Kidney (tissue), 14 donors: Measurements from ENCODE around the gene ERAL1. TPM values are rescaled to one million over a fixed set of nuclear protein-coding genes. Genes with fewer than 3 reads are reported as not detected.
A peak's percentile ranks its signal among the peaks of the same experiment; 100 is the strongest.
"Not testable (repeated sequence)": the region's sequence is repeated elsewhere in the genome, so short reads cannot be mapped to it uniquely, and the experiment has no call there.

Source experiments
- DNase-seq, 5 donors: peaks; one replicate each; pipeline ENCODE4 v3.0.0-alpha.2; 2013 to 2020
- FAIRE-seq: peaks from 2 replicates; lab custom pipeline; 2012; peaks lifted over from hg19 to GRCh38; lab: Jason Lieb, UNC
- H3K27ac ChIP-seq, 2 donors: one replicate each; pipeline ENCODE4 v1.7.0; 2013; ENCODE audit warnings: low read depth in 2 of 2, low read length in 2 of 2, inconsistent platforms in 1 of 2
- H3K27me3 ChIP-seq: one replicate; pipeline ENCODE4 v1.7.1; 2013; ENCODE audit warnings: low read length, inconsistent platforms; ENCODE audit not compliant: control insufficient read depth, insufficient read depth
- H3K36me3 ChIP-seq, 3 donors: one replicate each; pipeline versions ENCODE4 v1.7.0 to v1.7.1; 2013; ENCODE audit warnings: low read length in 3 of 3, control low read depth in 1 of 3, inconsistent platforms in 1 of 3; ENCODE audit not compliant: insufficient read depth in 3 of 3, control insufficient read depth in 2 of 3
- H3K4me1 ChIP-seq, 3 donors: one replicate each; pipeline versions ENCODE4 v1.7.0 to v1.7.1; 2013; ENCODE audit warnings: low read length in 3 of 3, inconsistent platforms in 1 of 3, low read depth in 1 of 3; ENCODE audit not compliant: control insufficient read depth in 2 of 3, insufficient read depth in 2 of 3
- H3K4me3 ChIP-seq, 3 donors: one replicate each; pipeline versions ENCODE4 v1.7.0 to v1.8.1; 2013; ENCODE audit warnings: low read length in 3 of 3, control low read depth in 1 of 3, inconsistent platforms in 1 of 3
- H3K9ac ChIP-seq, 3 donors: one replicate each; pipeline versions ENCODE4 v1.7.0 to v1.7.1; 2013; ENCODE audit warnings: low read length in 3 of 3, control low read depth in 1 of 3, inconsistent platforms in 1 of 3
- H3K9me3 ChIP-seq, 3 donors: one replicate each; pipeline versions ENCODE4 v1.7.0 to v1.7.1; 2013; ENCODE audit warnings: low read length in 3 of 3, control low read depth in 1 of 3, inconsistent platforms in 1 of 3; ENCODE audit not compliant: control insufficient read depth in 2 of 3, insufficient read depth in 1 of 3
- intact Hi-C: fragments of 100-400 bp; cut with DNase I; formaldehyde crosslinking; loops from one replicate; pipeline ENCODE4 v1.11.1; 2022
- polyA plus RNA-seq: library from polyadenylated mRNA; stranded (reverse); fragments of 350-450 nt; fragmentation: Illumina TruSeq; extraction: RNeasy Lipid Tissue Mini Kit (QIAGEN cat#74804); gene quantifications from one replicate; pipeline ENCODE4 v1.2.3, GENCODE V29; 2014; ENCODE audit warnings: low read depth, low replicate concordance; ENCODE audit not compliant: insufficient read depth
- total RNA-seq: library from RNA; stranded (reverse); fragmentation: NEBNext Ultra II Directional; extraction: Animal tissue kit (Norgen Biotek cat#: 25700); gene quantifications from one replicate; pipeline ENCODE4 v1.2.1, GENCODE V29; 2021
- TF ChIP-seq, protein P1 (sequence below): IDR thresholded peaks from 3 replicates; pipeline ENCODE4 v1.5.1; 2012; ENCODE audit warnings: mild to moderate bottlenecking, moderate library complexity, borderline replicate concordance; ENCODE audit not compliant: insufficient read depth; ENCODE audit errors: extremely low read depth
- donor health status: control.
- donor health status: control.
- donor health status: control.
- donor health status: control.
- donor health status: control.
- donor health status: DM: yes; HTN: yes; CAD: no.
- donor health status: Normal renal cell carcinoma (clear cell type).

The ERAL1 gene
- total and polyA plus RNA-seq, 2 donors from 2014 or later, result 29.5 to 71.6 TPM

DNA sequence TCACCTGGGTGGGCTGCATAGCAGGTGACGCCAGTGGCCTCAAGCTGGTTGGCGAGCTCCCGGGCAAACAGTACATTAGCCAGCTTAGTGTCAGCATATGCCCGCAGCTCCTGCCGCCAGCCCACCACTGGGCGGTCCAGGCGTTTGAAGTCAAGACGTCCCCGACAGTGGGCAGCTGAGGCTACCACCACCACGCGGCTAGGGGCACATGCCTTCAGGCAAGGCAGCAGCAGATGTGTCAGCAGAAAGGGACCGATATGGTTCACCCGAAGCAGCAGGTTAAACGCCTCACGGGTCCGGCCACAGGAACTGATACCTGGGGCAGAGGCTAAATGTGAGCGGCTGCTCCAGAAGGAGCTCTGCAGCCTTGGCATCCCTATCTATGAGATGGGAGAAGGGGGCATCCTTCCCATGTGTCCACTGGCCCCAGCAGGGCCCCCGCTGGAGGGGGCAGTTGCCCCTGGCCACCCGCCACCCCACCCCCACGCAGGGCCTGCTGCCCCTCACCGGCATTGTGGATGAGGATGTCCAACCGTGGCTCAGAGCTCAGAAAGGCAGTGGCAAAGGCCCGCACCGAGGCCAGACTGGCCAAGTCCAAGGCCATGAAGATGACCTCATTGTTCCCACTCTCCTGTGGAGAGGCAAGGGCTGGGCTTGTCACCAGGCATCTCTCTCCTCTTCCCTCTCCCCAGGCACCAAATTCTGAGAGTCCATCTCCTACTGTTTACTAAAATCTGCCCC lies 46.3 kb downstream of the ERAL1 start:
- intact Hi-C loops, result no loop called here
- peak overlapping the region in 1 of 3 donors; percentile 75 for H3K9ac ChIP-seq
- H3K4me1 ChIP-seq, result peaks cover 0 to 25% (median 11%) of the 10 kb centered on the region in 3 donors
- peak overlapping the region in 1 of 3 donors; percentile 41 for H3K4me3 ChIP-seq
- DNase-seq (peak in 1 of 5 donors; percentile 55), FAIRE-seq (no peak)
- TF ChIP-seq, protein P1, sequence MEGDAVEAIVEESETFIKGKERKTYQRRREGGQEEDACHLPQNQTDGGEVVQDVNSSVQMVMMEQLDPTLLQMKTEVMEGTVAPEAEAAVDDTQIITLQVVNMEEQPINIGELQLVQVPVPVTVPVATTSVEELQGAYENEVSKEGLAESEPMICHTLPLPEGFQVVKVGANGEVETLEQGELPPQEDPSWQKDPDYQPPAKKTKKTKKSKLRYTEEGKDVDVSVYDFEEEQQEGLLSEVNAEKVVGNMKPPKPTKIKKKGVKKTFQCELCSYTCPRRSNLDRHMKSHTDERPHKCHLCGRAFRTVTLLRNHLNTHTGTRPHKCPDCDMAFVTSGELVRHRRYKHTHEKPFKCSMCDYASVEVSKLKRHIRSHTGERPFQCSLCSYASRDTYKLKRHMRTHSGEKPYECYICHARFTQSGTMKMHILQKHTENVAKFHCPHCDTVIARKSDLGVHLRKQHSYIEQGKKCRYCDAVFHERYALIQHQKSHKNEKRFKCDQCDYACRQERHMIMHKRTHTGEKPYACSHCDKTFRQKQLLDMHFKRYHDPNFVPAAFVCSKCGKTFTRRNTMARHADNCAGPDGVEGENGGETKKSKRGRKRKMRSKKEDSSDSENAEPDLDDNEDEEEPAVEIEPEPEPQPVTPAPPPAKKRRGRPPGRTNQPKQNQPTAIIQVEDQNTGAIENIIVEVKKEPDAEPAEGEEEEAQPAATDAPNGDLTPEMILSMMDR, result no peak
- H3K9me3 ChIP-seq, result no peaks in the 10 kb centered on the region
- H3K36me3 ChIP-seq, result peaks cover 0 to 3% (median 0%) of the 10 kb centered on the region in 3 donors
- H3K27ac ChIP-seq, result no peak overlapping the region
- H3K27me3 ChIP-seq, result no peaks in the 10 kb centered on the region

DNA sequence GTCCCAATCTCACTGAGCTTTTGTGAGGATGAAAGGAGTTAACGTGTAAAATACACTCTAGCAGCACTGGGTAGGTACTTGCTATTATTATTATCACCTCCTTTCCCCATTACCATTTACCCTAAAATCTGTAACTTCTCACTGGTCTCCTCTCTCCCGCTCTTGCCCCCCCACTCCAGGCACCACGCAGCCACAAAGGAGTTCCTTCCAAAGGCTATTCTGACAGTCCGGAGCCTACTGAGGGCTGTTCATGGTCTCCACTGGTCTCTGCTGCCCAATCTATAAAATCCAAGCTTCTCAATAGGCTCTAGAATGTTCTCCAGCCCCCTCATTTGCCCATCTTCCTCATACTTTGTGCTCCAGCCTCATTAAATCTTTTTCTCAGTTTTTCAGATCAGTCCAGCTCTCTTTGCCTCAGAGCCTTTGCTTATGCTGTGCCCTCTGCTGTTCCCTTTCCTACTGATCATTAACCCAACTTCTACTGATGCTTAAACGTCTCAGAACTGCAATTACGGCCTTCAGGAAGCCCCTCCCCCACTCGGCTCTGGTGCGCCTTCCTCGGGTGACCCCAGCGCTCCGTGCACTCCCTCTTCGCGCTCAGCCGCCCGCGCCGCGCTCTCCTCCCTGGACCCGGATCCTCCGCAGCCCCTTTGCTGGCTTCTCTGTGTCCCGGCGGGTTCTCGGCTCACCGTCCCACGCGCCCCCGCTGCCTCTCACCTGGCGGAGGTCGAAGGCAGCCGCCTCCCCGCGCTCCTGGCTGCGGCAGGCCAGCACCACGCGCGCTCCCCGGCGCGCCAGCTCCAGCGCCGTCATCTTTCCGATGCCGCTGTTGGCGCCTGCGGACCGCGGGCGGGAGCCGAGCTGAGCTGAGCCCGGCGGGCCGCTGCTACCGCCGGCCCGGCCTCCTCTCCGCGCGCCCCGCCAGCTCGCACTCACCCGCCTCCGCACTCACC lies 47.3 kb downstream of the ERAL1 start:
- H3K27ac ChIP-seq, result peak overlapping the region; percentile 84
- H3K4me1 ChIP-seq, result peaks cover 0 to 24% (median 9%) of the 10 kb centered on the region in 3 donors
- TF ChIP-seq, protein P1, result no peak
- no peaks in the 10 kb centered on the region for H3K27me3 ChIP-seq
- peak; percentile 78 to 87 (median 87) for DNase-seq
- no peaks in the 10 kb centered on the region for H3K9me3 ChIP-seq
- peak overlapping the region; percentile 41 to 70 (median 61) for H3K4me3 ChIP-seq
- H3K9ac ChIP-seq, result peak overlapping the region in 2 of 3 donors; percentile 32 to 75
- H3K36me3 ChIP-seq, result peaks cover 0 to 13% (median 7%) of the 10 kb centered on the region in 3 donors
- intact Hi-C loops, result no loop called here
- FAIRE-seq, result no peak

DNA sequence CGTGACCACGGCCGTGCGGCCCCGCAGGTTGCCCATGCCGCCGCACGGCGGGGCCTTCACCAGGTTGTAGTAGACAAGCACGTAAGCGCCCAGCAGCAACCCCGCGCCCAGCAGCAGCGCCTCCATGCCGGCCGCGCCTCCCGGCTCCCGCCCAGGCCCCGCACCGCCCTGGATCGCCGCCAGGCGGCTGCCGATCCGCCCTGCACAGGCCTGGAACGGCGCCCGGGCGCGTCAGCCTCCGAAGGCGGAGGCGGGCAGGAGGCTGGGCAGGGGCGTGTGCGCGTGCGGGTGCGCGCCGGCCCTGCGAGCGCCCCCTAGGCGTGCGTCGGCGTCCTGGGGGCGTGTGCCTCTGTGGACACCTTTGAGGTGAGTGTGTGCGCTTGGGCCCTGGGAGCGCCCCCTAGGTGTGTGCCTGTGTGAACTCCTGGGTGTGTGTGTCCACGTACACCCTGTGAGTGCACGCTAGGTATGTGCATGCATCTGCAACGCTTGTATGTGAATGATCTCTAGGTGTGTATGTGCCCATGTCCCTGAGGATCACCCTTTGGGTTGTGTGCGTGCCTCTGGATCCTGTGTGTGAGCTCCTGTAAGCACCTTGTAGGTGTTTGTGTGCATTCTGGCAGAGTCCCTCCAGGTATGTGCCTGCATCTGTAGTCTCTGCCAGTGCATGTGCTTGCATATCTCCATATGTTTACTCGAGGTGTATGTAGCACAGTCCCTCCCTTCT lies 48.2 kb downstream of the ERAL1 start, which contains the start of gene DHRS13:
TSS of gene DHRS13 (minus strand) at position 261 of the 727 bp plus-strand sequence. CDS start at position 126, 135 bp downstream.
- FAIRE-seq, result no peak
- Histone ChIP-seq H3K27me3 (no peaks in the 10 kb centered on the region), H3K9ac (peak within 1 kb of the TSS in 2 of 3 donors; percentile 32 to 75), H3K4me1 (peaks cover 0 to 20% (median 6%) of the 10 kb centered on the region in 3 donors), H3K4me3 (peak within 1 kb of the TSS; percentile 61 to 70 (median 62)), H3K9me3 (no peaks in the 10 kb centered on the region), H3K36me3 (peaks cover under 1 to 21% (median 13%) of the 10 kb centered on the region in 3 donors), H3K27ac (peak within 1 kb of the TSS; percentile 84)
- TF ChIP-seq, protein P1, result peak; percentile 81
- intact Hi-C loops, result no loop called here
- peak; percentile 94 to 97 (median 96) for DNase-seq

DNA sequence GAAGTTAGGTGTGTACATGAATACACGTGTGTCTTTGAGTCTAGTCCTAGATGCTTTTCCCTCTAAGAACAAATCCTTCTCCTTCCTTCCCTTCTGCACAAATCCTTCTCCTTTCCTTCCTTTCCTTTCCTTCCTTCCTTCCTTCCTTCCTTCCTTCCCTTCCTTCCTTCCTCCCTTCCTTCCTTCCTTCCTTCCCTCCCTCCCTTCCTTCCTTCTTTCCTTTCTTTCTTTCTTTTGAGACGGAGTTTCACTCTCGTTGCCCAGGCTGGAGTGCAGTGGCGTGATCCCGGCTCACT lies 48.7 kb downstream of the ERAL1 start:
- Histone ChIP-seq H3K36me3 (peaks cover 4 to 26% (median 17%) of the 10 kb centered on the region in 3 donors), H3K4me3 (peak overlapping the region in 1 of 3 donors; percentile 61), H3K4me1 (peaks cover 0 to 17% (median 3%) of the 10 kb centered on the region in 3 donors)
- intact Hi-C loops, FAIRE-seq, H3K9ac ChIP-seq, DNase-seq, H3K27ac ChIP-seq, H3K27me3 ChIP-seq, H3K9me3 ChIP-seq: not testable (repeated sequence)
